GM18520 (cell line): ENCODE measurements around the gene AGPAT3.

Experiments used
- ATAC-seq: cut with Tn5 transposase; IDR thresholded peaks from one replicate; pipeline ENCODE4 v1.9.1; 2021; ENCODE audit not compliant: unreplicated experiment

The AGPAT3 gene

GRCh38 chr21:43921571-43921978 lies 56.6 kb downstream of the AGPAT3 start:
- no peak for ATAC-seq

- ATAC-seq = no peak
Measured at GRCh38 chr21:43921979-43922945, 57.2 kb downstream of the AGPAT3 start.

- no peak for ATAC-seq
Measured at GRCh38 chr21:43922949-43923348, 57.9 kb downstream of the AGPAT3 start.

- no peak for ATAC-seq
Measured at GRCh38 chr21:43923391-43923790, 58.4 kb downstream of the AGPAT3 start.

- ATAC-seq = no peak
Measured at GRCh38 chr21:43924421-43925095, 59.5 kb downstream of the AGPAT3 start.

DNA sequence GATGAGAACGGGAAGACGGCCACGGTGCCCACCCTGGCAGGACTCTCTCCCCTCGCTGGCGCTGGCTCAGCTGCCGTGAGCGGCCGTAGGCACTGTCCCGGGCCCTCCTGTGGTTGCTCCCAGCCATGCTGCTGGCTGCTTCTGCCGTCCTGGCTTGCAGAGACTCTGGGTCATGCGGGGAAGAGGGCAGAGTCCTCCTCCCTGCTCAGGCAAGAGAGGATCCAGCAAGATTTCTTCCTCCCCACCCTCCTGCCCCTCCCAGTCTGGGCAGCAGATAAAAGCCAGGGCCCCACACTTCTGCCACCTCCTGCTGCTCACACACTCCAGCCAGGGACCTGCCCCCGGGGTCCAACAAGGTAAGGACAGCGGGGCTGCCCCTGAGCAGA lies 60.1 kb downstream of the AGPAT3 start:
- no peak for ATAC-seq

GRCh38 chr21:43925609-43926008 lies 60.6 kb downstream of the AGPAT3 start:
- ATAC-seq = no peak

GRCh38 chr21:43926196-43926595 lies 61.2 kb downstream of the AGPAT3 start:
- ATAC-seq = no peak

GRCh38 chr21:43927591-43928221 lies 62.7 kb downstream of the AGPAT3 start:
- ATAC-seq = no peak

DNA sequence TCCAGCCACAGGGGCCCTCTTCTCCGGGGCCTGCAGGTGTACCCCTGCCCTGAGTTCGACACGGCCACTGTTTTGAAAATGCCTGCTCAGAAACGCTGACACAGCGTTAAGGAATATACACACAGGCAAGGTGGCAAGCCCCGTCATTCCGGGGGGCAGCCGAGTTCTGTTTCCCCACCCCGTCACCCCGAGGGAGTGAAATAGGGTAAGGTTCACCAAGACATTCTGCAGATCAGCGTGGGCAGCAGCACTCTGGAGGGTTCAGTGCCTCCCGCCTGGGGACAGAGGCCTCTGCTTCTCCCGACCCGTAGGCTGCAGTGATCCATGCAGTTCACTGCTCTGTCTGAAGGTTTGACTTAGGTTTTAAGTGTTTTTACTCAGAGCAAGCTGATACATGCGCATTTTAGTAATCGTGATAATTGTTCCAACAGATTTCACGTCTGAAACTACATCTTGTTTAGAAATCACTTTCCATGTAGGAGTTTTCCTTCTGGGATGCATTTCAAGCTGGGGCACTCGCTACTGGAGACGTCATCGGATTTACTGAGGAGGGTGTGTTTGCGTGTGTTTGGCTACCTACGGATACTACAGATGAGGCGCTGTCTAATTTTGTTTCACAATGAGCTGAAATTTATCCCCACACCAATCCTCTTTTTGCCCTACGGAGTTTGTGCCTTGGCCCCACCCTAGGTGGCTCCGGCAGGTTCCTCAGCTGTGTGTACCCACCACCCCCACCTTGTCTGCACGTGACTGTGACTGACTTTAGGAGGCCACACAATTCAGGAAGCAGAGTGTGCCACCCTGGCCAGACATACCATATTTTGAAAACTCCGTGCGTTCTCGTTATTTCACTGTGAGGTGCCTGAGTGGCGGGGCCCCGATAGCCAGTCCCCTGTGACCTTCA lies 63.5 kb downstream of the AGPAT3 start:
- no peak for ATAC-seq

GRCh38 chr21:43929217-43929971 lies 64.4 kb downstream of the AGPAT3 start:
- ATAC-seq = no peak

DNA sequence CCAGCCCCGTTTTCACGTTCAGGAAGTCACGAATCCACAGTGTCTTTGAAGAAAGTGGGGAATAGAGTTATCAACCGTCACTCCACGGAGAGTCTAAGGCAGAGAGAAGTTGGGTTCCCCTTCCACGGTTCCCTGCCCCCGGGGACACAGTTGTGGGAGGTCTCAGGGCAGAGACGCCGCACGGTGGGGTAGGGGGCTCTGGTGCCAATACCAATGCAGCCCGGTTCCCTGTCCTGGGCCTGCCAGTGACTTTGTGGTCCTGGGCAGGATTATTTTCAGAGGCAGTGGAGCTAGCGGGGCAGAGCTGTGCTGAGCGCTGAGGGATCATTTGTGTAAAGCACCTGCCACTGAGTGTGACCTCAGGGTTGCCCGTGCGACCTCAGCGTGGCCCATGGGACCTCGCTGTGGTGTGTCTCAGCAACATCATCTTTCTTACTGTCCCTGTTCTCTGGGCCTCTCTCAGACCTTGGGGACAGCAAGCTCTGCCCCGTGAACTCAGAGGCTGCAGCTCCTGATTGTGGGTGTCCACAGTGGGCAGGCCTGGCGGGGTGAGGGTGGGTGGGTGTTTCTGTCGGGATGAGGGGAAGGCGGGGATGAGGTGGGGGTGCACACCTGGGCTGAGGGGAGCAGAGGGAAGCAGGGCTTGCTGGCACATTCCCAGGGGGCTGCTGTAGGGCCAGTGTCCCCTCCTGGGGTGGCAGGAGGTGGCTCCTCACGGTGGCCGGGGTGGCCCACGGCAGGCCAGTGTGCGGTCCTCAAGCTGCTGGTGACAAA lies 65.2 kb downstream of the AGPAT3 start:
- ATAC-seq = no peak

DNA sequence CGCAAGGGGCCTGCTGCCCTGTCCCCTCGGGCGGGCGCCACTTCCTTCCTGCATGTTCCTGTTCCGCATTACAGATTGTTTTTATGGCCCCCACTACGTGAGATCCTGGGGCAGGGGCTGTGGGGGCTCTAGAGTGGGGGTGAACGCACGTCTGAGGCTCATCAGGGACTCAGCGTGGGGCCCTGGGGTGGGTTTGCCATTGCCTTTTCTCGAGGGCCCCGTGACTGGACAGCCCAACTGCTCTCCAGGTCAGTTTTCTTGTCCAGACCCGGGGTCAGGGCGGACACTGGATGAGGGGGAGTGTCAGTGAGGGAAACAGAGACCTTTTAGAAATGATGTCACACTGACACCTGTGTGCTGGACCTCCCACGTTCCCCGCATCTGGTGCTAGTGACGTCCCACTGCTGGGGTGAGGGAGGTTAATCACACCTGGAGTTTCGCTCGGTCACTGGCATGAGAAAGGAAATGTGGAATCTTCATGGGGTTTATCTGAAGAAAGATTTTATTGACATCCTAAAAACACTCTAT lies 65.9 kb downstream of the AGPAT3 start:
- ATAC-seq = no peak

DNA sequence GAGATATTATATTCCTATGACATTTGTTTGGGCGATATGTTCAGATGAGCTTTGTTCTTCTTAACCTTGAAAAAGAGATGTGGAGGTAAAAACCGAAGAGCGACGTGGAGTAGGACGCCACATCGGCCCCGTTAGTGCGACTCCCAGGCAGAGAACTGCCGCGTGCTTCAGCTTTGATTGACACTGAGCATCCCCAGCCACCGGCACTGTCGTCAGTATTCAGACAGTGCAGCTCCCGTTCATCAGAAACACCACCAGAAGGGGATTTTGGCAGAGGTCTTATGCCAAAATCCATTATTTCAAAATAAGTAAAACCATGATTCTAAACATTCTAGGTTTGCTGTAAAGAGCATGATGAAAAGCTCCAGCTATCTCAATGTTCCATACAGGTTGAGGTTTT lies 66.5 kb downstream of the AGPAT3 start:
- ATAC-seq = no peak

DNA sequence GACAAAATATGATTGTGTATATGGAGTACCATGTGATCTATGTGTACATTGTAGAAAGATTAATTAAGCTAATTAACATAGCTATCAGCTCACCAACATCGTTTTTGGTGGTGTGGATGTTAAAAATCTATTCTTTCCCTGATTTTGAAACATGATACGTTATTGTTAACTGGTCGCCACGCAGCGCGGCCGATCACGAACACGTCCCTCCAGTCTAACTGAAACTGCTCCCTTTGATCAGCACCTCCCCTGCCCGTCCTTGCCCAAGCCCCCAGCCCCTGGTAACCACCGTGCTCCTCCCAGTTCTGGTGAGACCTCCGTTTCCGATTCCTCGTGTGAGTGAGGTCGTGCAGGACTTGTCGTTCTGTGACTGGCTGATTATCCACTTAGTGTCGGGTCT lies 67.0 kb downstream of the AGPAT3 start:
- no peak for ATAC-seq

- no peak for ATAC-seq
Measured at GRCh38 chr21:43933199-43933598, 68.2 kb downstream of the AGPAT3 start.

- no peak for ATAC-seq
Measured at GRCh38 chr21:43933680-43934079, 68.7 kb downstream of the AGPAT3 start.

DNA sequence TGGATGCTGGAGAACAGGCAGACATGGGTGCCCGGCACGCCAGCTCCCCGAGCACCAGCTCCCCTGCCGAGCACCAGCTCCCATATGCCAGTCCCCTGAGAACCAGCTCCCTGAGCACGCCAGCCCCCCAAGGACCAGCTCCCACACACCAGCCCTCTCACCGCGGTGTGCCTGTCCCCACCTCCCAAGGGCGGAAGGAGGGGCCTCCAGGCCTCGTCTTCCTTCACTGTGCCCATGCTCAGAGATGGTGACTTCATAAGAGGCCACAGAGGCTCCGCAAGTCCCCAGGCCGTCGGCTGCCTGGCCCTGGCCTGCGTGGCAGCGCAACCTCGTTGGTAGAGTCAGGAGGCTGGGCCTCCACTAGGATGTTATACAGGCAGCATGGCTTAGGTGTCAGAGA lies 69.1 kb downstream of the AGPAT3 start:
- ATAC-seq = no peak
